Choroid plexus epithelial cell (primary cell): ENCODE results near the gene LASP1.
A peak's percentile ranks its signal among the peaks of the same experiment; 100 is the strongest.
"Not testable (repeated sequence)": the region's sequence is repeated elsewhere in the genome, so short reads cannot be mapped to it uniquely, and the experiment has no call there.

ENCODE experiments used
- DNase-seq: peaks from one replicate; pipeline ENCODE4 v3.0.0-alpha.2; 2010; ENCODE audit warnings: low read depth
- H3K4me3 ChIP-seq: 2 replicates; pipeline ENCODE4 v1.5.1; 2011; ENCODE audit warnings: low read depth, mild to moderate bottlenecking, control low read depth, low read length, moderate library complexity
- TF ChIP-seq, protein P1 (sequence below): conservative IDR thresholded peaks from 2 replicates; pipeline ENCODE4 v1.5.1; 2011; ENCODE audit warnings: low read depth, mild to moderate bottlenecking, control low read depth, inconsistent platforms, low read length, moderate library complexity

LASP1 gene

DNA sequence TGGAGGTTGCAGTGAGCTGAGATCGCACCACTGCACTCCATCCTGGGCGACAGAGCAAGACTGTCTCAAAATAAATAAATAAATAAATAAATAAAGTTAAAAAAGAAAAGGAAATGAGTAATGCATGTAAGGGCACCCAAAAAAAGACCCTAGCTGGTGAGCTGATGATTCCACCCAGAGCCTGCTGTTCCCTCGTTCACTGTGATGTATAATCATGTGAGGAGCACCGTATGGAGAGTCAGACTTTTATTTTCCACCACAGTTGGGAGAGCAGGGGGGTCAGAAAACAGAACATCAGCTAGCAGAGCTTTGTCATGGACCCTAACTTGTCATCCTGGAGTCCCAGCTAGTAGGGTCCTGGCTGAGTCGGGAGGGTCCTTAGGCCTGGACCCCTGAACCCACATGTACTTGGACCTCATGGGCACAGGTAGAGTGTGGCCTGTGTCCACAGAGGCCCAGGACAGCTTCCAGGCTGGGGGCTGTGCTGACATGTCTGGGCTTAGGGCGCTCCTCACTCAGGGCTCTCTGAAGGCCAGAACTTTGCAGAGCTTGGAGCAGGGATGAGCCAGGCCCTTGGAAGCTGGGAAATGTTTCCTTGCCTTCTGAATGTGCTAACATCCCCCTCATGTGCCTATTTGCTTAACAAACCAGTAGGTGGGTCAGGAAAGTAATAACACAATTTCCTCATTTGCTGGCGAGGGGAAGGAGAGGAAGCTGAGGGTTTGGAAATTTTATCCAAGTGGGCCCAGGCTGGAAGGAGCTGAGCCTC lies 36.8 kb downstream of the LASP1 start:
- DNase-seq: no peak
- no peak overlapping the region for H3K4me3 ChIP-seq
- TF ChIP-seq, protein P1, sequence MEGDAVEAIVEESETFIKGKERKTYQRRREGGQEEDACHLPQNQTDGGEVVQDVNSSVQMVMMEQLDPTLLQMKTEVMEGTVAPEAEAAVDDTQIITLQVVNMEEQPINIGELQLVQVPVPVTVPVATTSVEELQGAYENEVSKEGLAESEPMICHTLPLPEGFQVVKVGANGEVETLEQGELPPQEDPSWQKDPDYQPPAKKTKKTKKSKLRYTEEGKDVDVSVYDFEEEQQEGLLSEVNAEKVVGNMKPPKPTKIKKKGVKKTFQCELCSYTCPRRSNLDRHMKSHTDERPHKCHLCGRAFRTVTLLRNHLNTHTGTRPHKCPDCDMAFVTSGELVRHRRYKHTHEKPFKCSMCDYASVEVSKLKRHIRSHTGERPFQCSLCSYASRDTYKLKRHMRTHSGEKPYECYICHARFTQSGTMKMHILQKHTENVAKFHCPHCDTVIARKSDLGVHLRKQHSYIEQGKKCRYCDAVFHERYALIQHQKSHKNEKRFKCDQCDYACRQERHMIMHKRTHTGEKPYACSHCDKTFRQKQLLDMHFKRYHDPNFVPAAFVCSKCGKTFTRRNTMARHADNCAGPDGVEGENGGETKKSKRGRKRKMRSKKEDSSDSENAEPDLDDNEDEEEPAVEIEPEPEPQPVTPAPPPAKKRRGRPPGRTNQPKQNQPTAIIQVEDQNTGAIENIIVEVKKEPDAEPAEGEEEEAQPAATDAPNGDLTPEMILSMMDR: peak; percentile 5

DNA sequence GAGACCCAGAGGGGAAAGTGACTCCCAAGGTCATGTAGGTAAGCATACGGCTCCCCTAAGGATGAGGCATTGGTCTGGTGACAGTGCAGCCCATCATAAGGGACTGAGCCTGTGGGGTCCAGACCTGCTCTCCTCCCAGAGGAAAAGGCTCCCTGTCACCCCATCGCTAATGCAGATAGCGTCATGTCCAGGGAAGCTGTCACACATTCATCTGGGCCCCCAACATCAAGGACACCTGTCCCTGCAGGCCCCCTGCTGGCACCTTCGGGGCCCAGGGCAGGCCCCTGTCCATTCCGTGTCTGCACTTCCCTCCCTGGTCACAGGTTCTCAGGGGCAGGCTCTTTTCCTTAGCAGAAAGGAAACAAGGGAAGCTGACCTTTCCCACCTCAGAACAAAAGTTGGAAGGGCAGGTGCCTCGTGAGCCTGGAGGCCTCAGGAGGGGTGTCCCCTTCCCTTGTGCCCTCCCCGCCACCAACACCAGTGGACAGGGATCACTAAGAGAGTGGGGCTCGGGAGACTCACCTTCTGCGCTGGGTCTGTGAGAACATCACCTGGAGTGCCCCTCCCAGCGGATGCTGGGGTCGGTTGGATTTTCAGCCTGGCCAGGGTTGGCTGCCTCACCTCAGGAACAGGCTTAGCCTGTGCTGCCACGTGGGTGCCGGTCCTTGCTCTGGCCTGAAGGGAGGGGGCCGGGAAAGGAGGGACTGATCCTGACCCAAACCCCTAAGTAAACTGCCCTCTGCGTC lies 38.2 kb downstream of the LASP1 start:
- TF ChIP-seq, protein P1: no peak
- DNase-seq: no peak
- no peak overlapping the region for H3K4me3 ChIP-seq

DNA sequence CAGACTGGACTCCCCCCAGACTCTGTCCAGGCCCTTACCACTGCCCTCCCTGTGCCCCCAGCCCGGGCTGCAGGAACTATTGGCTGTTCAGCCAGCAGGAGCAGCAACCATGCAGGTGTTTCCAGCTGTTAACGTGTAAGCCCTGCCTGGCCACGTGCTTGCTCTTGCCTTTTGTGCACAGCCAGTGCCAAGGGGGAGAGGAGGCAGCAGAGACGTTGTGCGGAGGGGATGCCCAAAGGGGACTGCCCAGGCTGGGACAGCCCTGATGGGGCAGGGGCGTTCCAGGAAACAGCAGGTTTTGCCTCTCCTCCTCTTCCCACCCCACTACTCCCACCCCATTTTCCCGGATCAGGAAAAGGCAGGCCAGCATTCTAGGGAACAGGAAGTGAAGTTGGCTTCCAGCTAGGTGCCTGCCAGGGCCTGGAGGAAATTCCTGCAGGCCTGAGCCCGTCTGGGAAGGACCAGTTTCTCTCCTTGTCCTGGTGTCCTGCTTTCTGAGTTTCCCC lies 38.9 kb downstream of the LASP1 start:
- no peak for DNase-seq
- no peak overlapping the region for H3K4me3 ChIP-seq
- TF ChIP-seq, protein P1: no peak

DNA sequence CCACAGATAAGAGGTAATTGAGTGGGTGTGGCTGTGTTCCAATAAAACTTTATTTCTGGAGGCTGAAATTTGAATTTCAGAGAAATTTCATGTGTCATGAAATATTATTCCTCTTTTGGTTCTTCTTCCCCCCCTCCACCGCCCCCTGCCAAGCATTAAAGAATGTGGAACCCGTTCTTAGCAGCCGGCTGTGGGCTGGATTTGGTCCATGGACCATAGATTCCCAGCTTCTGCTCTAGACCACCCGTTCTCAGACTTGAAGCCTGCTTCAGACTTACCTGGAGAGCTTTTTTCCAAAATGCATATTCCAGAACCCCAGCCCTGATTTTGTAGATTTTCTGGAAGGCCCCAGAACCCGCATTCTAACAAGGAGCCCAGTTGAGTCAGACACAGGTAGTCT lies 40.5 kb downstream of the LASP1 start:
- TF ChIP-seq, protein P1: no peak
- DNase-seq: no peak
- H3K4me3 ChIP-seq: no peak overlapping the region

DNA sequence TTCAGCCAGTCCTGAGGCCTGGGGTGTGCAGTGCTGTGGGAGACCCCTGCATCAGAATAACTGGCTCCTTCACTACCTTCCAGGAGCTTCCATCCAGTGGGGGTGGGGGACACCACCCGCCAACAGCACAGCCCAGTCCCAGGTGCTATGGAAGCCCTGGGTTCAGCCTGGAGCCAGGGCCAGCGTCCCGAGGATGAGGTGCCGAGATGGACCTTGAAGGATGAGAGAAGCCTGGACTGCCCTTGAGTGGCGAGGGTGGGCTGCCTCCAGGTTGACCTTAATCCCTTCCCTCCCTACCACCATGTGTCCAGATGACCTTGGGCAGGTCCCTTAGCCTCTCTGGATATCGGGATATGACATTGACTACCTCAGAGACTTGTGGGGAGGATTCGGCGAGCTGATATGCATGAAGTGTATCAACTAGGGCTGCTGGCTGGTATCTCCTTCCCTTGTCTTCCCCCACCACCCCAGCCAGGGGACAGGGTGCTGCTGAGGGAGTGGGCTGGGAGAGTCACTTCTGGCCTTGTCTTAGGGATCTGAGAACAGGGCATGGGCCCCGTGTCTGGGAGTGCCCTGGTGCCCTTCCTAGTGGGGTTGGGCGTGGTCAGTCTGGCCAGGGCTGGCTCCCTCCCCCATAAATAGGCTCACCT lies 41.3 kb downstream of the LASP1 start:
- DNase-seq: no peak
- H3K4me3 ChIP-seq: no peak overlapping the region
- TF ChIP-seq, protein P1: no peak

DNA sequence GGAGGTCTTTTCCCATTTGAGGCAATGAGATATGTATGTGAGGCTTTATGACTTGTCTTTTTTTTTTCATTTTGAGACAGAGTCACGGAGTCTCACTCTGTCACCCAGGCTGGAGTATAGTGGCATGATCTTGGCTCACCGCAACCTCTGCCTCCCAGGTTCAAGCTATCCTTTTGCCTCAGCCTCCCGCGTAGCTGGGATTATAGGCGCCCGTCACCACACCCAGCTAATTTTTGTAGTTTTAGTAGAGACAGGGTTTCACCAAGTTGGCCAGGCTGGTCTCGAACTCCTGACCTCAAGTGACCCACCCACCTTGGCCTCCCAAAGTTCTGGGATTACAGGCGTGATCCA lies 41.8 kb downstream of the LASP1 start:
- H3K4me3 ChIP-seq, DNase-seq: not testable (repeated sequence)

DNA sequence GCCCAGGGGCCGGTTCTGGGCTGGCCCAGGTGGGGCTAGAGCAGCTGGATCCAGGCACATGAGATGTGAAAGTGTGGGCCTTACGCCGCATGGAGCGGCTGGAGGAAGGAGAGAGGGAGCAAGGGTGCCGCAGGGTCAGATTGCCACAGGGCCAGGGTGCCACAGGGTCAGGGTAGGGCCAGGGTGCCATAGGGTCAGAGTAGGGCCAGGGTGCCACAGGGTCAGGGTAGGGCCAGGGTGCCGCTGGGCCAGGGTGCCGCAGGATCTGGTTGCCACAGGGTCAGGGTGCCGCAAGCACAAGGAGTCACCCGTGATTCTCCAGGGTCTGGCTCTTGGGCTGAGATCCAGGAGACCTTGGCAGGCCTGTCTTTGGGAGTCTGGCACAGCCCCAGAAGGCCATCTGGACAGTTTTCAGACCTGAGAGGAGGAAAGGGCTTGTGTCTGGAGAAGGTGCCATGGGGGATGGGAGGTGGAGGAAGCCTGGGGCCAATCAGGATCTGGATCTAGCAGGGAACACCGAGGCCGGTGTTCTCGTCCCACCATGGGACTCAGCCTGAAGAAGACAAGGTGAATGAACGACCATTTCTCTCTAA lies 42.5 kb downstream of the LASP1 start:
- DNase-seq: peak; percentile 53
- TF ChIP-seq, protein P1: no peak
- no peak overlapping the region for H3K4me3 ChIP-seq
